Measurements from ENCODE around the gene WEE2.

DNA sequence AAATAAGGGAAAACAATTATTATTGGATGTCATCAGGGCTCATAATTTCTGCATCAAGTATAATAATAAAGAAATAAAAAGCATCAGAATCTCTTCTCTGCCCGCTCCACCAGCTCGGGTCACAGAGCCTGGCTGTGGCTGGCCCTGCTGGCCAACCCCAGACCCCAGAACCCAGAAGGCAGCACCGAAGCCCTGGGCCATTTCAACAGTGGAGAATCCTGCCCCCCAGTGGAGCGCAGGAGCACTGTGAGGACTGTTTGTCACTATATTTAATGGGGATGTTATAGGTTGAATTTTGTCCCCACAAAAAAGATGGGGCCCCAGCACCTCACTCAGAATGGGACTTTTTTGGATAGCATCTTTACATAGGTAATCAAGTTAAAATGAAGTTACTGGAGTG, 33.5 kb upstream of the WEE2 start:
- TF ChIP-seq POLR2A (IDR thresholded peaks at IDR 0.05) (no peak), POLR2AphosphoS5 (IDR thresholded peaks at IDR 0.05) (no peak), EP300 (IDR thresholded peaks at IDR 0.05) (no peak)
- TF ChIP-seq, protein P1, sequence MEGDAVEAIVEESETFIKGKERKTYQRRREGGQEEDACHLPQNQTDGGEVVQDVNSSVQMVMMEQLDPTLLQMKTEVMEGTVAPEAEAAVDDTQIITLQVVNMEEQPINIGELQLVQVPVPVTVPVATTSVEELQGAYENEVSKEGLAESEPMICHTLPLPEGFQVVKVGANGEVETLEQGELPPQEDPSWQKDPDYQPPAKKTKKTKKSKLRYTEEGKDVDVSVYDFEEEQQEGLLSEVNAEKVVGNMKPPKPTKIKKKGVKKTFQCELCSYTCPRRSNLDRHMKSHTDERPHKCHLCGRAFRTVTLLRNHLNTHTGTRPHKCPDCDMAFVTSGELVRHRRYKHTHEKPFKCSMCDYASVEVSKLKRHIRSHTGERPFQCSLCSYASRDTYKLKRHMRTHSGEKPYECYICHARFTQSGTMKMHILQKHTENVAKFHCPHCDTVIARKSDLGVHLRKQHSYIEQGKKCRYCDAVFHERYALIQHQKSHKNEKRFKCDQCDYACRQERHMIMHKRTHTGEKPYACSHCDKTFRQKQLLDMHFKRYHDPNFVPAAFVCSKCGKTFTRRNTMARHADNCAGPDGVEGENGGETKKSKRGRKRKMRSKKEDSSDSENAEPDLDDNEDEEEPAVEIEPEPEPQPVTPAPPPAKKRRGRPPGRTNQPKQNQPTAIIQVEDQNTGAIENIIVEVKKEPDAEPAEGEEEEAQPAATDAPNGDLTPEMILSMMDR (IDR thresholded peaks at IDR 0.05): no peak

Data from upper lobe of left lung (tissue), 4 donors.